ENCODE measurements around the gene RYR1. TPM values are rescaled to one million over a fixed set of nuclear protein-coding genes. Genes with fewer than 3 reads are reported as not detected.
A peak's percentile ranks its signal among the peaks of the same experiment; 100 is the strongest.

RYR1 gene
- 1 to 10 TPM; 1.4 to 3.3 TPM for total RNA-seq
- polyA plus RNA-seq = 0.71 TPM

DNA sequence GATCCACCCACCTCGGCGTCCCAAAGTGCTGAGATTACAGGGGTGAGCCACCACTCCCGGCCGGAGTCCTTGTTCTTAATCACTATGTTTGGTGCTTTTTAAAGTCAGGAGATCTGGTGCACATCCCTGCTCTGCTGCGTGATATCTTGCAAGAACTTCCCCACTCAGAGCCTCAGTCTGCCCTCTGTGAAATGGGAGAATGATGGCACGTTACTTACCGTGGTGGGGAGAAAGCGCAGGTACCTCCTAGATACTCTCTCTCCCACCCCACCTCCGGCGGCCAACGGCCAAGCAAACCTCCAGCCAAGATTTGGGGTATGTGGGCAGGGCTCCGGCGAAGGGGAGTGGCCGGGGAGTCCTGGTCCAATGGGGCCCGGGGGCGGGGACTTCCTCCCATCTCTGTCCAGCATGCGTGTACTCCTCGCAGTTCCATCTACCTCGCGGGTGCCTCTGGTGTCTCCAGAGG lies at the start of gene RYR1:
Gene RYR1, plus strand, starts transcription at position 424 of the 466 bp plus-strand sequence. CDS start 139 bp downstream, outside the sequence.
- H3K27ac ChIP-seq (ENCODE audit: low read depth, low read length) = no peak within 1 kb of the TSS
- no peaks in the 10 kb centered on the region for H3K27me3 ChIP-seq (ENCODE audit: insufficient read depth, low read length, poor library complexity, severe bottlenecking)
- Mint-ChIP-seq H3K27ac (no peak within 1 kb of the TSS), H3K36me3 (peaks cover 0 to 3% (median 0%) of the 10 kb centered on the region in 3 donors), H3K4me1 (peaks cover 8 to 17% (median 11%) of the 10 kb centered on the region in 3 donors), H3K4me3 (peak within 1 kb of the TSS in 6 of 7 donors; percentile 6 to 65 (median 25)), H3K27me3 (peaks cover 30 to 41% of the 10 kb centered on the region in 2 donors), H3K9me3 (no peaks in the 10 kb centered on the region)
- DNase-seq = no peak
- no peak within 1 kb of the TSS for H3K4me3 ChIP-seq (ENCODE audit: low read length)
- CTCF ChIA-PET = no interaction called here
- no peaks in the 10 kb centered on the region for H3K9me3 ChIP-seq (ENCODE audit: low read length)
- POLR2A ChIA-PET = no interaction called here
- no peaks in the 10 kb centered on the region for H3K36me3 ChIP-seq (ENCODE audit: insufficient read depth, low read length)
- no peaks in the 10 kb centered on the region for H3K4me1 ChIP-seq (ENCODE audit: insufficient read depth, low read length)

DNA sequence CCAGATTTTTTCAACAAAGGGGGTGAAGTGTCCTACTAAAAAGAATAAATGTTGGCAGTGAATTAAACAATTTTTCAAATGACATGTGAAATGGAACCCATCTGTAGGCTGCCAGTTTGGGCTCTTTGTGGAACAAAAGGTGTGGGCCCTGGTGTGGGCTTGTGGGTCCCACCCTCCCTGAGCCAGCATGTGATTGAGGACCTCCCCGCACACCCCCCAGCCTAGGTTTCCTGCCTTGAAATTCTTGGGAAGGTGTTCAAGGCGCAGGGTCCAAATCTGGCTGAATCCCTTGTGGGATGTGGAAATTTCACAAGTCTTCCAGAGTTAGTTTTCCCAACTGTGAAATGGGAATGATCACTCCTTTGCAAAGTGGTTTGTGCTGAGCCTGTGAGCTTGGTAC lies 49.7 kb upstream of the RYR1 start:
- peaks cover 2 to 9% of the 10 kb centered on the region in 2 donors for H3K27me3 Mint-ChIP-seq
- H3K4me1 ChIP-seq (ENCODE audit: insufficient read depth, low read length) = peaks cover 17% of the 10 kb centered on the region
- H3K27me3 ChIP-seq (ENCODE audit: insufficient read depth, low read length, poor library complexity, severe bottlenecking) = no peaks in the 10 kb centered on the region
- peaks cover 12 to 22% (median 14%) of the 10 kb centered on the region in 3 donors for H3K4me1 Mint-ChIP-seq
- no peaks in the 10 kb centered on the region for H3K9me3 Mint-ChIP-seq
- no peak overlapping the region for H3K4me3 ChIP-seq (ENCODE audit: low read length)
- CTCF ChIA-PET = interaction anchor here (1.1 kb wide), 1 partner anchor 19 kb away, joined by 3 read pairs; the partner anchor contains the start of gene FAM98C
- POLR2A ChIA-PET = interaction anchor here (0.8 kb wide), 1 partner anchor 9 kb away, joined by 3 read pairs; the partner anchor contains the start of gene PSMD8
- H3K36me3 ChIP-seq (ENCODE audit: insufficient read depth, low read length) = peaks cover 40% of the 10 kb centered on the region
- peaks cover 17 to 61% (median 25%) of the 10 kb centered on the region in 3 donors for H3K36me3 Mint-ChIP-seq
- H3K4me3 Mint-ChIP-seq = peak overlapping the region in 1 of 7 donors; percentile 58
- DNase-seq = no peak
- no peaks in the 10 kb centered on the region for H3K9me3 ChIP-seq (ENCODE audit: low read length)
- H3K27ac Mint-ChIP-seq = no peak overlapping the region
- H3K27ac ChIP-seq (ENCODE audit: low read depth, low read length) = no peak overlapping the region

DNA sequence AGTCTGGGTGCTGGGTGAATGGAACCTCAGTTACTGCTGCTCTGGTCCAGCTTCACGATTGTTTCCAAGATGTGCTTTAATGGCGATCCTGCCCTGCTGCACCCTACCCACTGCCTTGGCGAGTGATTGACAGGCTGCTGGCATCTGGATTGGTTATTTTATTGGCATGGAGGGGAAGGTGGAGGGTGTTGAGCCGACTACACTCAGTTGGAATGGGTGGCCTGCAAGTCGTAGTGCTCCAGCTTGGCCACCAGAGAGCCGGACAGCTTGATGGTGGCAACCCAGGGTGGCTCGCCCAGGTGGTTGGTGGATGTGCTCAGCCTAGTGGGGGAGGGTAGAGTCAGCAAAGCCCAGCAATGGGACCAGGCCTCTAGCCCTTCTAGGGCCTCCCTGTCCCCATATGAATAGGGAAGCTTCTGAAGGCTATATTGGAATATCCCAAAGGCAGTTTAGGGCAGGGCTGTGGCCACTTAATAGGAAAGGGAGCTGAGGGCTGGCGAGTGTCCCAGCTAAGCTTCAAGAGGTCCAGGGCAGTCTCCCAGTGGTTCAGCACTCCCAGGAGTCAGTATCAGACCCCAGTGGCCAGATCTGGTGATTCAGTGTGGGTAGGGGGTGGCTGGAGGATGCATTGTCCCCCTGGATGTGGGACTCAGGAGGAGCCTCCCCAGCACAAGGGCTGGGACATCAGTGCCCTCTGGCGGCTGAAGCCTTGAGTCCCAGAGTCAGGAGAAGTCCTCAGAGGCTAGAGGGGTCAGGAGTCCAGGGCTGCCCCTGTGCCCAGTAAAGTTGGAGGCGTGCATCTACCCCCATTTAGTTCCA lies 49.1 kb upstream of the RYR1 start:
- peak overlapping the region in 1 of 7 donors; percentile 61 for H3K4me3 Mint-ChIP-seq
- Histone ChIP-seq H3K36me3 (ENCODE audit: insufficient read depth, low read length) (peaks cover 33% of the 10 kb centered on the region), H3K4me3 (ENCODE audit: low read length) (no peak overlapping the region), H3K27me3 (ENCODE audit: insufficient read depth, low read length, poor library complexity, severe bottlenecking) (no peaks in the 10 kb centered on the region), H3K27ac (ENCODE audit: low read depth, low read length) (no peak overlapping the region), H3K4me1 (ENCODE audit: insufficient read depth, low read length) (peaks cover 24% of the 10 kb centered on the region), H3K9me3 (ENCODE audit: low read length) (no peaks in the 10 kb centered on the region)
- H3K9me3 Mint-ChIP-seq = no peaks in the 10 kb centered on the region
- no peak for DNase-seq
- peak overlapping the region in 1 of 8 donors; percentile 30 for H3K27ac Mint-ChIP-seq
- peaks cover 16 to 55% (median 24%) of the 10 kb centered on the region in 3 donors for H3K36me3 Mint-ChIP-seq
- H3K27me3 Mint-ChIP-seq = peaks cover 2 to 9% of the 10 kb centered on the region in 2 donors
- ChIA-PET POLR2A (interaction anchor here (0.8 kb wide), 1 partner anchor 10 kb away, joined by 3 read pairs; the partner anchor contains the start of gene PSMD8), CTCF (interaction anchor here (1.1 kb wide), 1 partner anchor 18 kb away, joined by 3 read pairs; the partner anchor contains the start of gene FAM98C)
- peaks cover 14 to 25% (median 14%) of the 10 kb centered on the region in 3 donors for H3K4me1 Mint-ChIP-seq

- Histone ChIP-seq H3K36me3 (ENCODE audit: insufficient read depth, low read length) (peaks cover 27% of the 10 kb centered on the region), H3K27me3 (ENCODE audit: insufficient read depth, low read length, poor library complexity, severe bottlenecking) (no peaks in the 10 kb centered on the region), H3K9me3 (ENCODE audit: low read length) (no peaks in the 10 kb centered on the region), H3K27ac (ENCODE audit: low read depth, low read length) (no peak overlapping the region), H3K4me1 (ENCODE audit: insufficient read depth, low read length) (peaks cover 24% of the 10 kb centered on the region), H3K4me3 (ENCODE audit: low read length) (no peak overlapping the region)
- ChIA-PET CTCF (no interaction called here), POLR2A (interaction anchor here (0.5 kb wide), 1 partner anchor 142 kb away, joined by 6 read pairs; no protein-coding TSS in a partner anchor)
- Mint-ChIP-seq H3K4me1 (peaks cover 16 to 28% (median 17%) of the 10 kb centered on the region in 3 donors), H3K27me3 (peaks cover 2 to 9% of the 10 kb centered on the region in 2 donors), H3K9me3 (no peaks in the 10 kb centered on the region), H3K36me3 (peaks cover 13 to 47% (median 20%) of the 10 kb centered on the region in 3 donors), H3K27ac (peak overlapping the region in 2 of 8 donors; percentile 1 to 30), H3K4me3 (peak overlapping the region in 1 of 7 donors; percentile 12)
- DNase-seq = no peak
Measured at GRCh38 chr19:38385057-38385803, 48.3 kb upstream of the RYR1 start.

DNA sequence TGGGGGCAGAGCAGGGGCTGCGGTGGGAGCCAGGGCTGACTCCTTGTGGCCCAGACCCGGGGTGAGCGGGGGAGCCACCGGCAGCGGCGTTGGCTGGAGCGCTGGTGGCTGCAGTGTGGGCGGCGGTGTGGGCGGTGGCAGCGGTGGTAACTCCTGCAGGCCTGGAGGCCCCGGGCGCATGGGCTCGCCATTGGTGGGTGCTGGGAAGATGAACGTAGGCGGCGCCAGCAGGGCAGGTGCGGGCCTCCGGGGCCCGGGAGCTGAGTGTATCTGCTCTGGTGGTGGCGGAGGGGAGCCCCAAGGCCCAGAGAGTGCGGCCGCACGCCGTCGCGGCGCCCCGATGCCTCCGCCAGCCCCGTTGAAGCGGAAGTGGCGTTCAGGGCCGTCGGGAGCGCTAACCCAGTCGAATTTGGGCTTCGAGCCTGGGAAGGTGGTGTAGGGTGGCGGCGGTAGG lies 47.7 kb upstream of the RYR1 start:
- peak overlapping the region in 1 of 7 donors; percentile 40 for H3K4me3 Mint-ChIP-seq
- no peak overlapping the region for H3K27ac ChIP-seq (ENCODE audit: low read depth, low read length)
- ChIA-PET POLR2A (interaction anchor here (0.5 kb wide), 1 partner anchor 143 kb away, joined by 6 read pairs; no protein-coding TSS in a partner anchor), CTCF (no interaction called here)
- peaks cover 3 to 9% of the 10 kb centered on the region in 2 donors for H3K27me3 Mint-ChIP-seq
- no peak overlapping the region for H3K27ac Mint-ChIP-seq
- peaks cover 17 to 28% (median 19%) of the 10 kb centered on the region in 3 donors for H3K4me1 Mint-ChIP-seq
- H3K27me3 ChIP-seq (ENCODE audit: insufficient read depth, low read length, poor library complexity, severe bottlenecking) = no peaks in the 10 kb centered on the region
- H3K4me3 ChIP-seq (ENCODE audit: low read length) = no peak overlapping the region
- peaks cover 22% of the 10 kb centered on the region for H3K36me3 ChIP-seq (ENCODE audit: insufficient read depth, low read length)
- no peaks in the 10 kb centered on the region for H3K9me3 ChIP-seq (ENCODE audit: low read length)
- H3K36me3 Mint-ChIP-seq = peaks cover 13 to 41% (median 18%) of the 10 kb centered on the region in 3 donors
- peaks cover 24% of the 10 kb centered on the region for H3K4me1 ChIP-seq (ENCODE audit: insufficient read depth, low read length)
- H3K9me3 Mint-ChIP-seq = no peaks in the 10 kb centered on the region
- no peak for DNase-seq

- Histone ChIP-seq H3K27ac (ENCODE audit: low read depth, low read length) (no peak overlapping the region), H3K4me3 (ENCODE audit: low read length) (no peak overlapping the region), H3K9me3 (ENCODE audit: low read length) (no peaks in the 10 kb centered on the region), H3K4me1 (ENCODE audit: insufficient read depth, low read length) (peaks cover 24% of the 10 kb centered on the region), H3K36me3 (ENCODE audit: insufficient read depth, low read length) (peaks cover 16% of the 10 kb centered on the region), H3K27me3 (ENCODE audit: insufficient read depth, low read length, poor library complexity, severe bottlenecking) (no peaks in the 10 kb centered on the region)
- peaks cover 4 to 9% of the 10 kb centered on the region in 2 donors for H3K27me3 Mint-ChIP-seq
- no peaks in the 10 kb centered on the region for H3K9me3 Mint-ChIP-seq
- H3K27ac Mint-ChIP-seq = no peak overlapping the region
- H3K4me1 Mint-ChIP-seq = peaks cover 17 to 28% (median 19%) of the 10 kb centered on the region in 3 donors
- DNase-seq = no peak
- peaks cover 12 to 35% (median 17%) of the 10 kb centered on the region in 3 donors for H3K36me3 Mint-ChIP-seq
- ChIA-PET POLR2A (no interaction called here), CTCF (interaction anchor here (3.8 kb wide), 1 partner anchor 12 kb away, joined by 15 read pairs; the partner anchor contains the start of gene PSMD8)
- no peak overlapping the region for H3K4me3 Mint-ChIP-seq
Measured at GRCh38 chr19:38386300-38386970, 47.1 kb upstream of the RYR1 start.

GRCh38 chr19:38386971-38387549 lies 46.4 kb upstream of the RYR1 start:
- Histone ChIP-seq H3K27me3 (ENCODE audit: insufficient read depth, low read length, poor library complexity, severe bottlenecking) (no peaks in the 10 kb centered on the region), H3K4me3 (ENCODE audit: low read length) (peak overlapping the region; percentile 78), H3K36me3 (ENCODE audit: insufficient read depth, low read length) (peaks cover 10% of the 10 kb centered on the region), H3K9me3 (ENCODE audit: low read length) (no peaks in the 10 kb centered on the region), H3K4me1 (ENCODE audit: insufficient read depth, low read length) (peaks cover 24% of the 10 kb centered on the region), H3K27ac (ENCODE audit: low read depth, low read length) (peak overlapping the region; percentile 31)
- peaks cover 17 to 28% (median 19%) of the 10 kb centered on the region in 3 donors for H3K4me1 Mint-ChIP-seq
- peak overlapping the region; percentile 77 to 95 (median 90) for H3K4me3 Mint-ChIP-seq
- H3K9me3 Mint-ChIP-seq = no peaks in the 10 kb centered on the region
- no peak for DNase-seq
- peaks cover 7 to 29% (median 11%) of the 10 kb centered on the region in 3 donors for H3K36me3 Mint-ChIP-seq
- H3K27me3 Mint-ChIP-seq = peaks cover 4 to 9% of the 10 kb centered on the region in 2 donors
- ChIA-PET CTCF (interaction anchor here (1.0 to 3.8 kb wide), 3 partner anchors 13 to 143 kb away, joined by 4 to 16 read pairs (median 15); partner anchors contain the start of genes FAM98C and PSMD8), POLR2A (interaction anchor here (0.5 to 3.9 kb wide), 6 partner anchors 9 to 25 kb away, joined by 3 to 19 read pairs (median 3); partner anchors contain the start of genes FAM98C and PSMD8)
- H3K27ac Mint-ChIP-seq = peak overlapping the region in 5 of 8 donors; percentile 52 to 95 (median 66)

All from CD8-positive, alpha-beta memory T cell (primary cell).